GM19372 (cell line): ENCODE results near the gene ZRANB3.
"Not testable (repeated sequence)": the region's sequence is repeated elsewhere in the genome, so short reads cannot be mapped to it uniquely, and the experiment has no call there.

Experiments used
- ATAC-seq: cut with Tn5 transposase; IDR thresholded peaks from one replicate; pipeline ENCODE4 v1.9.1; 2021; ENCODE audit warnings: mild to moderate bottlenecking, low read depth, moderate library complexity; ENCODE audit not compliant: unreplicated experiment

The ZRANB3 gene

GRCh38 chr2:135348096-135348704 is 182.8 kb downstream of the ZRANB3 start:
- not testable (repeated sequence) for ATAC-seq

- no peak for ATAC-seq
Measured at GRCh38 chr2:135337071-135337470, 193.9 kb downstream of the ZRANB3 start.

DNA sequence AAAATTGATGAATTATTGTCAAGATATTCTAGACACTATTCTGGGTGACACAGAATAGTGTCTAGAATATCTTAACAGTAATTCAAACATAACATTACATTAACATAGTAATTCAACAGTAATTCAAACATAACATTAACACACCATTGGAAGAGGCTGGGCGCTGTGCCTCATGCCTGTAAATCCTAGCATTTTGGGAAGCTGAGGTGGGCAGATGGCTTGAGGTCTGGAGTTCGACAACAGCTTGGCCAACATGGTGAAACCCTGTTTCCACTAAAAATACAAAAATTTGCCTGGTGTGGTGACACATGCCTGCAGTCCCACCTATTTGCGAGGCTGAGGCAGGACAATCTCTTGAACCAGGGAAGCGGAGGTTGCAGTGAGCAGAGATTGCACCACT is 195.8 kb downstream of the ZRANB3 start:
- ATAC-seq, result no peak

DNA sequence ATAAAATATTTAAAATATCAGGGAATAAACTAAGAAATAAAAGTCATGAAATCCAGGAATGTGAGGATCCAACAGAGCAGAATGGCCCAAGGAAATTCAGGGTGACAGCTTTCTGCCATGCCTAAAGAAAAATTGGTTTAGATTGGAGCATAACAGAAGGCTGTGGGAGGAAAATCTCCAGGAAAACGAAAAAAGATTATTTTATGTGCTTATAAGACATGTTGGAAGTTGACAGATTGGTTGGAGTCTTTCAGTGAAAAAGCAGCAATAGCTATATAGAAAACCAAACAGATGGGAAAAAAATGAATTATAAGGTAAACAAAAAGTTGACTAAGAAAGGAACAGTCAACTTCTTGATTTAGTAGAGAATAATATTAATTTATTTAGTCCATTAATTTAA is 203.9 kb downstream of the ZRANB3 start:
- ATAC-seq, result no peak

GRCh38 chr2:135320465-135321355 is 210.3 kb downstream of the ZRANB3 start:
- ATAC-seq, result no peak

- ATAC-seq, result no peak
Measured at GRCh38 chr2:135318808-135319207, 212.2 kb downstream of the ZRANB3 start.

- ATAC-seq, result no peak
Measured at GRCh38 chr2:135317375-135317774, 213.6 kb downstream of the ZRANB3 start.

GRCh38 chr2:135311962-135312361 is 219.1 kb downstream of the ZRANB3 start:
- no peak for ATAC-seq

DNA sequence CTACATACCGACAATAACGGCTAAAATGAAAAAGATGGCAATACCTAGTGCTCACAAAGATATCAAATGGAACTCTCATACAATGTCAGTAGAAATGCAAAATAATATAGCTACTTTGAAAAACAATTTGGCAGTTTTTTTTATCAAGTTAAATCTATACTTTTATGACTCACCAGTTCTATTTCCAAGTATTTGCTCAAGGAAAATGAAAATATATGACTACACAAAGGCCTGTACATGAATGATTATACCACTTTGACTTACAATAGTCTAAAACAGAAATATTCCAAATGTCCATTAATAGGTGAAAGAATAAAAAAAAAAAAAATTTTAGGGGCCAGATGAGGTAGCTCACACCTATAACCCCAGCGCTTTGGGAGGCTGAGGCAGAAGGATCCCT is 219.8 kb downstream of the ZRANB3 start:
- ATAC-seq, result no peak

- no peak for ATAC-seq
Measured at GRCh38 chr2:135304694-135305093, 226.3 kb downstream of the ZRANB3 start.

DNA sequence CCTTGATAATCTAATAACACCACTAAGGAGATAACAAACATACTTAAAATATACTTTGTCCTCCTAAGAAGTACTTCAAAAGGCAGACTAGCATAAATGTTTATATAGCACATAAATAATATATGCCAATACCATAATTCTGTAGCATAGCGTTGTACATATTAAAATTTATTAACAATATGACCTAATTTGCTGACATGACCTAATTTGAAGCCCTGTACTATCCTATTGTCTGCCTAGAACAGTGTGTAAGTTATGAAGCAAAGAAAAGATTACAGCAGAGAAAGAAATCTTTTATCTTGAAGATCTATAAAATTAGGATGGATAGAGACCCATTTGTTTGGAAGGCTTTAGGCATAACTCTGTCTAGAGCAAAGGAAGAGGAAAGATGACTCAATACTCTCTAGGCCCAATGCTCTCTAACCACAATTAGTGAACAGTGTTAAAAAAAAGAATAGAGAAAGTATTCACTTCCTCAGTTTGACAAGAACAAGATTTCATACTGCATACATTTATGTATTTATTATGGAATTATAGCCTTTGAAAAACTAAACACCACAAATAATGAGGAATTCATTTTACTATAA is 231.3 kb downstream of the ZRANB3 start:
- ATAC-seq, result no peak

DNA sequence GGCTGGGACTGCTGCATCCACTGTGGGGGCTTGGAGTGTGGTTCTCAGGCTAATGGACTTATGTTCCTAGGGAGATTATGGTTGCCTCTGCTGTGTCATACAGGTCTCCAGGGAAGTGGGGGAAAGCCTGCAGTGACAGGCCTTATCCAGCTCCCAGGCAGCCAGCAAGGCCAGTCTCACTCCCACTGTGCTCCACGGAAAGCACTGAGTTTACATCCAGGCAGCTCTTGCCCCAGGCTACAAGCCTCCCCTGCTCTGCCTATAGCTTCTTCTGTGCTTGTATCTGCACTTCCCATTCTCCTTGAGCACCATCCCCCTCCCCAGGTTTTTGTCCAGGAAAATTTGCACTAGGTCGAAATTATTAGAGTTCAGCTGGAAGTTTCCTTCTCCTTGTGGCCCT is 231.9 kb downstream of the ZRANB3 start:
- no peak for ATAC-seq

GRCh38 chr2:135287121-135287520 is 243.9 kb downstream of the ZRANB3 start:
- not testable (repeated sequence) for ATAC-seq

GRCh38 chr2:135285391-135285790 is 245.6 kb downstream of the ZRANB3 start:
- ATAC-seq, result no peak

GRCh38 chr2:135281379-135281778 is 249.6 kb downstream of the ZRANB3 start:
- ATAC-seq, result no peak

DNA sequence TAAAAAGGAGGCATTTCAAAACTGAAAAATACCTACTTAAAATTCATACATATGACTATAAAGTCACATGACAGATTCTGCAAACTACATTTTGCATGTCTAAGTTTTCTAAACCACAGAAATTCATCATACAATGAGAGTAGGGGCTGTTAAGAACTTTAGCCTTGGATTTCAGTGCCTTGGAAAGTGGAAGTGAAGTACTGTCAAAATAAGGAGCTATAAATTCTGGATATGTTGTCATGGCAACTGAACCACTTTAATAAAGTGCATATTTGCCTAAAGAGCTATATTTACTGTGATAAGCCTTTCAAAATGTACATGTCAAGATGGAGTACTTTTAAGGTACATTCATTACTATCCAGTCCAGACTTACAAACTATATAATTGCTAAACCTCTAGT is 251.8 kb downstream of the ZRANB3 start:
- ATAC-seq, result no peak

DNA sequence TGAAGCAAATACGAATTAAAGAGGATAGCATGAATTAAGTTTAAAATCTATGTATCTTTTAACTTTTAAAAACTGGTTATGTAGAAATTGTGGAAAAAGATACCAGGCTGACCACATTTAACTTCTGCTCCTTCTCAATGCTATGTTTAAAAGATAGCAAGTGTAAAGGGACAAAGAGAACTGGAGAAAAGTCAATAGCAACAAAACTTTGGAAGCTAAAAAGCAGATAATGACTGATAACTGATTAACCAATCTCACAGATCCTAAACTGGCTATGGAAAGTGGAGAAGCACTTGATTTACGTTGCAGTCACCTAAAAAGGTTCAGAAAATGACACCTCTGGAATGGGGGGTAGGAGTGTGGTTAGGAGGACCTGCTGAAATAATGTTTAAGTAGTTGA is 254.5 kb downstream of the ZRANB3 start:
- no peak for ATAC-seq

GRCh38 chr2:135271006-135271405 is 260.0 kb downstream of the ZRANB3 start:
- ATAC-seq, result no peak

DNA sequence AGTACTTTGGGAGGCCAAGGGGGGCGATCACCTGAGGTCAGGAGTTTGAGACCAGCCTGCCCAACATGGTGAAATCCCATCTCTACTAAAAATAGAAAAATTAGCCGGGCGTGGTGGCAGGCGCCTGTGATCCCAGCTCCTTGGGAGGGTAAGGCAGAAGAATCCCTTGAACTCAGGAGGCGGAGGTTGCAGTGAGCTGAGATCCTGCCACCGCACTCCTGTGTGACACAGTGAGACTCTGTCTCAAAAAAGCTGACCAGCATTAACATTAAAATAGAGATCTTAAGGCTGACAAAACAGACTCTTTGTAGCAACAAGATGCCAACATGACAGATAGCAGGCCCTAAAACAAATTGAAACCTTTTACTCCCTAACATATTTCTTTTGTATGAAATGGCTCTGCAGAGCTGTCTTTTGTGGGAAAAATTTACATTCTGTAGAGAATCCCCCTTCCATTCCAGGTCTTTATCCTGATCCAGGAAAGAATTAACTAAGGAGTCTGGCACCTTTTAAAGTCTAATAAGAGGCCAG is 265.0 kb downstream of the ZRANB3 start:
- ATAC-seq, result no peak

DNA sequence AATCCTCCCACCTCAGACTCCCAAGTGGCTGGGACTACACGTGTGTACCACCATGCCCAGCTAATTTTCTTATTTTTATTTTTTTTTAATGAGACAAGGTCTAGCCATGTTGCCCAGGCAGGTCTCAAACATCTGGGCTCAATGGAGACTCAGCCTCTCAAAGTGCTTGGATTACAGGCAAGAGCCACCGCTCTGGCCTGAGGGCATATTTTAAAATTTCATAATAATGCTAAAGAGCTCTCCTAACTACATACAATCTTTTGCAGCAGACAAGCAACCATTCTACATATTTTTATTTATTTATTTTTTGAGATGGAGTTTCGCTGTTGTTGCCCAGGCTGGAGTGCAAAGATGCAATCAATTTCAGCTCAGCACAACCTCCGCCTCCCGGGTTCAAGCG is 271.9 kb downstream of the ZRANB3 start:
- ATAC-seq, result no peak

- ATAC-seq, result no peak
Measured at GRCh38 chr2:135258193-135258592, 272.8 kb downstream of the ZRANB3 start.
